ENCODE data around the gene SLC25A40. TPM values are rescaled to one million over a fixed set of nuclear protein-coding genes. Genes with fewer than 3 reads are reported as not detected.
"Not testable (repeated sequence)": the region's sequence is repeated elsewhere in the genome, so short reads cannot be mapped to it uniquely, and the experiment has no call there.

Gene SLC25A40
- total and polyA plus RNA-seq, 7 donors, result 3.1 to 11.2 (median 5.8) TPM

GRCh38 chr7:87918740-87919139 is 42.6 kb upstream of the SLC25A40 start:
- no peaks in the 10 kb centered on the region for H3K9me3 ChIP-seq
- DNase-seq (no peak), ATAC-seq (no peak)
- no peaks in the 10 kb centered on the region for H3K36me3 ChIP-seq (ENCODE audit: insufficient read depth in 1 of 2, low read depth in 1 of 2)
- H3K4me3 ChIP-seq, result no peak overlapping the region
- no peaks in the 10 kb centered on the region for H3K4me1 ChIP-seq
- WGBS, 3 donors, result 80 to 96% (median 85%) methylated on average over 1 of the region's 1 CpG
- no peak overlapping the region for H3K27ac ChIP-seq
- no peaks in the 10 kb centered on the region for H3K27me3 ChIP-seq (ENCODE audit: insufficient read depth in 3 of 3, low read length in 2 of 3)
- TF ChIP-seq CTCF (IDR thresholded peaks at IDR 0.05), result no peak
- intact Hi-C loops (cut with DNase I), result no loop called here

- DNase-seq (no peak), ATAC-seq (no peak)
- H3K36me3 ChIP-seq (ENCODE audit: insufficient read depth in 1 of 2, low read depth in 1 of 2), result peaks cover 0 to 9% of the 10 kb centered on the region in 2 donors
- no peaks in the 10 kb centered on the region for H3K27me3 ChIP-seq (ENCODE audit: insufficient read depth in 3 of 3, low read length in 2 of 3)
- no peak overlapping the region for H3K27ac ChIP-seq
- TF ChIP-seq CTCF (IDR thresholded peaks at IDR 0.05), result no peak
- WGBS, 3 donors, result 91 to 92% (median 92%) methylated on average over 4 of the region's 4 CpGs
- intact Hi-C loops (cut with DNase I), result no loop called here
- no peaks in the 10 kb centered on the region for H3K9me3 ChIP-seq
- H3K4me3 ChIP-seq, result no peak overlapping the region
- H3K4me1 ChIP-seq, result no peaks in the 10 kb centered on the region
These were observed 36.0 kb upstream of the SLC25A40 start for GRCh38 chr7:87912121-87912520.

- peaks cover 0 to 15% of the 10 kb centered on the region in 2 donors for H3K36me3 ChIP-seq (ENCODE audit: insufficient read depth in 1 of 2, low read depth in 1 of 2)
- H3K9me3 ChIP-seq; intact Hi-C loops (cut with DNase I); ATAC-seq; H3K4me3 ChIP-seq; H3K4me1 ChIP-seq; H3K27ac ChIP-seq; H3K27me3 ChIP-seq (ENCODE audit: insufficient read depth in 3 of 3, low read length in 2 of 3); DNase-seq: not testable (repeated sequence)
- WGBS, 3 donors, result 98 to 99% (median 99%) methylated on average over 4 of the region's 4 CpGs
These were observed 32.7 kb upstream of the SLC25A40 start for GRCh38 chr7:87908814-87909213.

GRCh38 chr7:87907136-87907906 is 31.2 kb upstream of the SLC25A40 start:
- DNase-seq; H3K4me3 ChIP-seq; H3K27ac ChIP-seq; H3K9me3 ChIP-seq; H3K4me1 ChIP-seq; H3K27me3 ChIP-seq (ENCODE audit: insufficient read depth in 3 of 3, low read length in 2 of 3); intact Hi-C loops (cut with DNase I); ATAC-seq: not testable (repeated sequence)
- 94 to 97% (median 97%) methylated on average over 3 of the region's 3 CpGs for WGBS, 3 donors
- peaks cover 0 to 15% of the 10 kb centered on the region in 2 donors for H3K36me3 ChIP-seq (ENCODE audit: insufficient read depth in 1 of 2, low read depth in 1 of 2)

GRCh38 chr7:87899255-87899654 is 23.1 kb upstream of the SLC25A40 start:
- Histone ChIP-seq H3K36me3 (ENCODE audit: insufficient read depth in 1 of 2, low read depth in 1 of 2) (peaks cover 0 to 45% of the 10 kb centered on the region in 2 donors), H3K27ac (no peak overlapping the region), H3K9me3 (no peaks in the 10 kb centered on the region), H3K27me3 (ENCODE audit: insufficient read depth in 3 of 3, low read length in 2 of 3) (no peaks in the 10 kb centered on the region), H3K4me1 (no peaks in the 10 kb centered on the region), H3K4me3 (no peak overlapping the region)
- DNase-seq (no peak), ATAC-seq (no peak)
- WGBS, 3 donors, result 98 to 99% (median 98%) methylated on average over 2 of the region's 2 CpGs
- intact Hi-C loops (cut with DNase I), result no loop called here
- no peak for TF ChIP-seq CTCF (IDR thresholded peaks at IDR 0.05)

Data from psoas muscle (tissue), 8 donors.